Heart left ventricle (tissue), 16 donors: ENCODE results near the gene CANT1. TPM values are rescaled to one million over a fixed set of nuclear protein-coding genes. Genes with fewer than 3 reads are reported as not detected.

Source experiments
- ATAC-seq, 4 donors: fragments of 200-7000 bp; cut with Tn5 transposase; one replicate each; pipeline ENCODE4 v1.9.1; 2020 to 2022; ENCODE audit warnings: moderate library complexity in 4 of 4, mild to moderate bottlenecking in 3 of 4, moderate number of reproducible peaks in 1 of 4
- DNase-seq, 5 donors: peaks; one replicate each; pipeline ENCODE4 v3.0.0-alpha.2; 2020
- H3K27ac ChIP-seq, 12 donors: fragments of 200-600 bp; sonication (generic) in 4 of 12; one replicate each; pipeline versions ENCODE4 v1.5.0 to v1.8.0; 2016 to 2022; ENCODE audit warnings: mild to moderate bottlenecking in 2 of 12
- H3K27me3 ChIP-seq, 9 donors: fragments of 200-600 bp; sonication (generic) in 2 of 9; one replicate each; pipeline versions ENCODE4 v1.5.1 to v1.8.0; 2016 to 2022; ENCODE audit warnings: mild to moderate bottlenecking in 3 of 9
- H3K36me3 ChIP-seq, 9 donors: fragments of 200-600 bp; sonication (generic) in 2 of 9; one replicate each; pipeline versions ENCODE4 v1.5.0 to v1.8.0; 2018 to 2022; ENCODE audit warnings: mild to moderate bottlenecking in 2 of 9
- H3K4me1 ChIP-seq, 12 donors: fragments of 200-600 bp; sonication (generic) in 4 of 12; one replicate each; pipeline versions ENCODE4 v1.5.0 to v1.8.0; 2016 to 2022; ENCODE audit warnings: mild to moderate bottlenecking in 3 of 12
- H3K4me3 ChIP-seq, 12 donors: fragments of 200-600 bp; sonication (generic) in 4 of 12; one replicate each; pipeline versions ENCODE4 v1.5.0 to v1.8.0; 2017 to 2022; ENCODE audit warnings: mild to moderate bottlenecking in 9 of 12, moderate library complexity in 4 of 12
- H3K9me3 ChIP-seq, 12 donors: fragments of 200-600 bp; sonication (generic) in 4 of 12; one replicate each; pipeline versions ENCODE4 v1.5.0 to v1.8.0; 2016 to 2022; ENCODE audit warnings: mild to moderate bottlenecking in 1 of 12
- CTCF ChIP-seq, 12 donors: fragments of 200-600 bp; sonication (generic) in 4 of 12; IDR thresholded peaks; one replicate each; pipeline versions ENCODE4 v1.5.0 to v1.8.0; 2018 to 2022; ENCODE audit warnings: antibody characterized with exemption in 12 of 12, mild to moderate bottlenecking in 5 of 12
- POLR2A ChIP-seq, 2 donors: fragments of 450-650 bp; IDR thresholded peaks; one replicate each; pipeline ENCODE4 v1.6.1; 2017; ENCODE audit warnings: antibody characterized with exemption in 2 of 2, mild to moderate bottlenecking in 2 of 2, moderate library complexity in 2 of 2
- WGBS, 4 donors: extraction: QIAGEN DNeasy Blood & Tissue Kit in 2 of 4; methylation state at CpG; one replicate each; pipeline versions ENCODE4 v1.1.5 to v1.1.7; 2013 to 2018; 5-methylcytosine and 5-hydroxymethylcytosine counted together
- intact Hi-C, 10 donors: fragments of 100-400 bp; cut with DNase I; formaldehyde crosslinking; loops; one replicate each; pipeline versions ENCODE4 v1.11.1 to v1.14.2; 2022
- polyA plus RNA-seq, 2 donors: library from polyadenylated mRNA; stranded (reverse); fragments of 200-250 nt; gene quantifications; one replicate each; pipeline ENCODE4 v1.2.3, GENCODE V29; 2013
- total RNA-seq, 9 donors: library from RNA; depleted of rRNA in 2 of 9; stranded (reverse); fragments of >200 nt in 2 of 9; fragmentation: NEBNext Ultra II Directional in 3 of 9; extraction: Animal tissue kit (Norgen Biotek cat#: 25700) in 3 of 9; gene quantifications; one replicate each; pipeline versions ENCODE4 v1.1.0 to v1.2.4, GENCODE V29; 2016 to 2023
- donor health status: ischemic (EF 13 %, LVEDD 7.1; RV severe dilation, severe dysfunction).
- donor health status: healthy with polysubstance abuse.
- donor health status: DM: no; HTN: yes; CAD: no.
- donor health status: DM: no; HTN: no; CAD: no.
- donor health status: ischemic (EF 25% LVEDD 6.9; RV normal size, moderate dysfunction).
- donor health status: ischemic (EF 25% LVEDD 5.7; RV mildly dilated, moderate dysfunction).
- donor health status: healthy.
- donor health status: DM: yes; HTN: yes; CAD: no.
- donor health status: ischemic (EF 35%, LVEDD 5.7; RV mildly dilated, moderate dysfunction).
- donor health status: nonischemic (EF 11% LVEDD 7.7; RV severe dilation, severe dysfunction).
- donor health status: DM: yes; HTN: yes; CAD: no.
- donor health status: PGD.
- donor health status: ischemic (EF 29% LVEDD 5.4; RV normal size, mild dysfunction).
- donor health status: nonischemic (EF 23%, LVEDD 6.1; RV moderate dilation, normal function).

CANT1 gene
- total and polyA plus RNA-seq, 11 donors, result 5.1 to 46.2 (median 24.1) TPM

GRCh38 chr17:78958641-78959127, 50.9 kb downstream of the CANT1 start:
- Histone ChIP-seq H3K36me3 (no peaks in the 10 kb centered on the region), H3K27me3 (no peaks in the 10 kb centered on the region), H3K9me3 (no peaks in the 10 kb centered on the region), H3K4me1 (peaks cover 0 to 11% (median 0%) of the 10 kb centered on the region in 12 donors), H3K4me3 (no peak overlapping the region), H3K27ac (no peak overlapping the region)
- DNase-seq (no peak), ATAC-seq (peak in 3 of 4 donors; percentile 16 to 22 (median 19))
- intact Hi-C loops, result no loop called here
- TF ChIP-seq POLR2A (IDR thresholded peaks at IDR 0.05), result no peak
- TF ChIP-seq CTCF (IDR thresholded peaks at IDR 0.05), result no peak
- WGBS, 4 donors, result 70 to 81% (median 78%) methylated on average over 6 to 7 of the region's 7 CpGs

GRCh38 chr17:78957128-78957527, 52.4 kb downstream of the CANT1 start:
- intact Hi-C loops, result no loop called here
- Histone ChIP-seq H3K27me3 (no peaks in the 10 kb centered on the region), H3K4me1 (peaks cover 0 to 21% (median 6%) of the 10 kb centered on the region in 12 donors), H3K4me3 (no peak overlapping the region), H3K27ac (no peak overlapping the region), H3K36me3 (no peaks in the 10 kb centered on the region), H3K9me3 (no peaks in the 10 kb centered on the region)
- ATAC-seq (no peak), DNase-seq (no peak)
- WGBS, 4 donors, result 45 to 81% (median 62%) methylated on average over 6 to 12 of the region's 12 CpGs
- no peak for TF ChIP-seq CTCF (IDR thresholded peaks at IDR 0.05)

GRCh38 chr17:78956254-78956653, 53.3 kb downstream of the CANT1 start:
- WGBS, 4 donors, result 86 to 93% (median 89%) methylated on average over 11 of the region's 11 CpGs
- ATAC-seq, result no peak
- no peaks in the 10 kb centered on the region for H3K27me3 ChIP-seq
- no peak overlapping the region for H3K27ac ChIP-seq
- H3K36me3 ChIP-seq, result no peaks in the 10 kb centered on the region
- DNase-seq, result peak in 1 of 5 donors; percentile 37
- peaks cover 0 to 27% (median 9%) of the 10 kb centered on the region in 12 donors for H3K4me1 ChIP-seq
- H3K9me3 ChIP-seq, result peaks cover 0 to 5% (median under 1%) of the 10 kb centered on the region in 12 donors
- intact Hi-C loops, result no loop called here
- TF ChIP-seq POLR2A (IDR thresholded peaks at IDR 0.05) (no peak), CTCF (IDR thresholded peaks at IDR 0.05) (no peak)
- H3K4me3 ChIP-seq, result no peak overlapping the region

- Histone ChIP-seq H3K9me3 (peaks cover 0 to 20% (median 14%) of the 10 kb centered on the region in 12 donors), H3K4me1 (peaks cover 0 to 19% (median 9%) of the 10 kb centered on the region in 12 donors), H3K4me3 (no peak overlapping the region), H3K27ac (no peak overlapping the region), H3K27me3 (no peaks in the 10 kb centered on the region), H3K36me3 (no peaks in the 10 kb centered on the region)
- 90 to 96% (median 94%) methylated on average over 5 to 14 of the region's 14 CpGs for WGBS, 4 donors
- intact Hi-C loops, result no loop called here
- no peak for ATAC-seq
- TF ChIP-seq POLR2A (IDR thresholded peaks at IDR 0.05) (no peak), CTCF (IDR thresholded peaks at IDR 0.05) (no peak)
- no peak for DNase-seq
Observed at GRCh38 chr17:78954684-78955083, 54.9 kb downstream of the CANT1 start.
